Hematopoietic multipotent progenitor cell treated with erythropoietin and hydrocortisone succinate and interleukin-3 and kit ligand, for 8 days (in vitro differentiated cells): ENCODE measurements around the gene NHERF2.
"Not testable (repeated sequence)": the region's sequence is repeated elsewhere in the genome, so short reads cannot be mapped to it uniquely, and the experiment has no call there.

Source experiments
- DNase-seq: peaks from one replicate; pipeline ENCODE4 v3.0.0-alpha.2; 2015

The NHERF2 gene

GRCh38 chr16:2007081-2007836 is 19.4 kb upstream of the NHERF2 start:
- DNase-seq: no peak

GRCh38 chr16:2008009-2008526 is 18.6 kb upstream of the NHERF2 start:
- DNase-seq: peak; percentile 65

GRCh38 chr16:2008631-2009163 is 18.0 kb upstream of the NHERF2 start:
- peak; percentile 52 for DNase-seq

DNA sequence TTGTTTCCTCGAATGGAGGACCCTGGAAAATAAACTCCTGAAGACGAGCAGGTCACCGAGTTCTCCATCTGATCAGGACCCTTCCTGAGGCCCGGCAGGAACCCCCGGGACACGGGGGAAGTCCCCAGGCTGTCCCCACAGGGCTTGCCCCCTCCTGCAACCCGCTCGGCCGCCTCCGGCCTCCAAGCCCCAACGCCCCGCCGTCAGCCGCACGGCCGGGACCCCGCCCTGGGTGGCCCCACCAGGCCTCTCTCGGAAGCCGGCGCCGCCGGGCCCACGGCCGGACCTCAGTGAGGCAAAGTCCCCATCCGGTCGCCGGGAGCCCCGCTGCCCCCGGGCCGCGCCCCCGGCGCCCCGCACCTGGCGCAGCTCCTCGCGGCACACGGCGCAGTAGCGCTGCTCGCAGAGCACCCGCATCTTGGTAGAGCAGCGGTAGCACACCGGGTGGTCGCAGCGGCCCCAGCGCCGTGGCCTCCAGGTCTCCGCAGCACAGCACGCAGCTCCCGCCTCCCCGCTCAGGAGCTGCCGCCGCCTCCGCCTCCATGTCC is 17.5 kb upstream of the NHERF2 start:
- no peak for DNase-seq

- DNase-seq: peak; percentile 84
Observed at GRCh38 chr16:2009791-2010510, 16.8 kb upstream of the NHERF2 start, which contains the start of gene ZNF598. Gene ZNF598, minus strand, starts transcription at chr16:2009821.

GRCh38 chr16:2011726-2012125 is 15.0 kb upstream of the NHERF2 start:
- DNase-seq: not testable (repeated sequence)

GRCh38 chr16:2013527-2013926 is 13.2 kb upstream of the NHERF2 start:
- DNase-seq: no peak

GRCh38 chr16:2015117-2015946 is 11.4 kb upstream of the NHERF2 start:
- DNase-seq: no peak

- DNase-seq: no peak
Observed at GRCh38 chr16:2015947-2016208, 10.8 kb upstream of the NHERF2 start.

GRCh38 chr16:2016407-2016922 is 10.2 kb upstream of the NHERF2 start:
- DNase-seq: no peak

- no peak for DNase-seq
Observed at GRCh38 chr16:2019518-2019920, 7.2 kb upstream of the NHERF2 start, which contains the start of gene NPW. Gene NPW, plus strand, starts transcription at chr16:2019785.

DNA sequence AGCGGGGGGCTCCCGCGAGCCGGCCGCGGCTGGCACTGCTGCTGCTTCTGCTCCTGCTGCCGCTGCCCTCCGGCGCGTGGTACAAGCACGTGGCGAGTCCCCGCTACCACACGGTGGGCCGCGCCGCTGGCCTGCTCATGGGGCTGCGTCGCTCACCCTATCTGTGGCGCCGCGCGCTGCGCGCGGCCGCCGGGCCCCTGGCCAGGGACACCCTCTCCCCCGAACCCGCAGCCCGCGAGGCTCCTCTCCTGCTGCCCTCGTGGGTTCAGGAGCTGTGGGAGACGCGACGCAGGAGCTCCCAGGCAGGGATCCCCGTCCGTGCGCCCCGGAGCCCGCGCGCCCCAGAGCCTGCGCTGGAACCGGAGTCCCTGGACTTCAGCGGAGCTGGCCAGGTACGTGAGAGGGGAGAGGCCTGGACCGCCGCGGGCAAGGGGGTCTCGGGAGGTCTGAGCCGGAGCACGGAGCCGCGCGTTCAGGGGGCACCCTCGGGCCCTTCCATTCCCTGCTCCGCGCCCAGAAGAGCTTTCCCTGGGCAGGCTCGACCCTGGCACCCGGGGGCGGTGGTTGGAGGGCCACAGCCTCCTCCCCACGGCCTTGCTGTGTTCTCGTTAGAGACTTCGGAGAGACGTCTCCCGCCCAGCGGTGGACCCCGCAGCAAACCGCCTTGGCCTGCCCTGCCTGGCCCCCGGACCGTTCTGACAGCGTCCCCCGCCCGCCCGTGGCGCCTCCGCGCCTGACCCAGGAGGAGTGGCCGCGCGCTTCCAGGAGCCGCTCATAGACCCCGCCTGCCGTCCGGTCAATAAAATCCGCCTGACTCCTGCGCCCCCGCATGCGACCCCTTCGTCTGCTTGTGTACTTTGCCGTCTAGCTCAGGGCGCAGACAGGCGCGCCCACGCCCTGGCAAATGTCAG is 6.5 kb upstream of the NHERF2 start:
- no peak for DNase-seq

DNA sequence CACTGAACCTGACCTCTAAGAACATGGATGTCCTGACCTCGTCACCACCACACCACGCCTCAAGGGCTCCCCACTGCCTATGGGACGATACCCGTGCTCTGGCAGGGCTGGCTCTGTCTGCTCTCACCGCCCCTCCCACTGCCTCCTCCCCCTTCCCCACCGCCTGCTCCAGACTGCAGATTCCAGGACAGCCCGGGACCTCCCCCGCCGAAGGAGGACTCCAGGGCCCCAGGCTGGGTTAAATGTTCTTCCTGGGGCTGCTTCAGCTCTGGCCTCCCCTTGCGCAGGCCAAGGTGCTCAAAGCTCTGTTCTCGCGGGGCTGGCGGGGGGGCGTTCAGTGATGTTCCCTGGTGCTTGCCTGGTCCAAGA is 4.0 kb upstream of the NHERF2 start:
- peak; percentile 40 for DNase-seq

DNA sequence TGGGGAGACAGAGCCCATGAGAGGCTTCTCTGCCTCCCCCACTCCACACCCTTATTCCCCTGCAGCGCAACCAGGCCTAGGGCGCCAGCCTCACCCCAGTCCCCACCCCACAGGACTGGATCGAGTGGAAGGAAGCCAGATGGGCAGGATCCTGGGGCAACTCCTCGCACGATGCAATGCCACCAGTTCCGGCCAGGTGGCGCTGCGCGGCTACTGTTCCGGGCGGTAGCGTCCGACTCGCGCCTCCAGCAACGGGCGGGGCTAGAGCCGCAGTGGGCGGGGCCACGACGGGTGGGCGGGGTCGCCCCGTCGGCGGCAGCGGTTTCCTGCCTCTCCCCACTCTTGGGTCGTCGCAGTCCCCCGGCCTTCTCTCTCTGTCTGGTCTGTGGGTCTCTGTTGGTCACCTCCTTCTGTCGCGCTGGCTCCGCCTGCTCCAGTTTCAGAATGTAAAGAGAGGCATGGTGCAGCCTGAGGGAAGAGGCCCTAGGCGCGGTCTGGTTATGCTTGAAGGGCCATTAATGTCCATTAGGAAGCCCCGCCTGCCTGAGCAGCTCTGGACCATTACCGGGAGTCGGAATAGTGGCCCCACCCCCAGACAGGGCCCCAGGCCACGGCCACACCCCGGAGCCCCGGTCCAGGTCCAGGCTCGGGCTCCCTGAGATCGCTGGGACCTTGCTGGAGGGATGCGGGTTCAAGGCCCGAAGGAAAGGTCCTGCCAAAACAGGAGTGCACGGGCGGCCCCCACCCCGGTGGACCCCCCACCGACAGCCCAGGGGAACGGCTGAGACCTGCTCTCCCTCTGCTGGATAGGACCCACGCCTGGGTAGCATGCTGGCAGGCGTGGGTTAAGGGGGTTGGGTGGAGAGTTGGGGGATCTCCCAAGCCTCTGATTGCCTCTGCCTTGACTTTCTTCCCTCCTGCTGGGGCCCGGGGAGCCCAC is 3.3 kb upstream of the NHERF2 start:
- DNase-seq: peak; percentile 89

DNA sequence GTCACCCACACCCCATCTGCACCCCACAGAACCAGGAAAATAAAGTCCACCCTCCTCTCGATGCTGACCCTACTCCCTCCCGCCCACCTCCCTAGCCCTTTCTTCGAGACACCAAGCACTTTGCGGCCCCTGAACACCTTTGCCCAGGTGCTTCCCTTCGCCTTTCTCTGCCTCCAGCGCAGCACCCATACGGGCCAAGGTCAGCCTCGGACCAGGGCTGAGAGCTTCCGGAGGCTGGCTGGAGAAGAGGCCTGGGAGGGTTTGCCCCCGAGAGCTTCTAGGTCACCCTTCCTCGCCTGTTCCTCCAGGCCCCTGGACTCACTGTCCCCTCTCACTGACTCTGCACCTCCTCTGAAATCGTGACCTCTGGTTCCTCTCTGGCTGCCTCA is 2.7 kb upstream of the NHERF2 start:
- DNase-seq: no peak

- DNase-seq: no peak
Observed at GRCh38 chr16:2025251-2025650, 1.5 kb upstream of the NHERF2 start.

DNA sequence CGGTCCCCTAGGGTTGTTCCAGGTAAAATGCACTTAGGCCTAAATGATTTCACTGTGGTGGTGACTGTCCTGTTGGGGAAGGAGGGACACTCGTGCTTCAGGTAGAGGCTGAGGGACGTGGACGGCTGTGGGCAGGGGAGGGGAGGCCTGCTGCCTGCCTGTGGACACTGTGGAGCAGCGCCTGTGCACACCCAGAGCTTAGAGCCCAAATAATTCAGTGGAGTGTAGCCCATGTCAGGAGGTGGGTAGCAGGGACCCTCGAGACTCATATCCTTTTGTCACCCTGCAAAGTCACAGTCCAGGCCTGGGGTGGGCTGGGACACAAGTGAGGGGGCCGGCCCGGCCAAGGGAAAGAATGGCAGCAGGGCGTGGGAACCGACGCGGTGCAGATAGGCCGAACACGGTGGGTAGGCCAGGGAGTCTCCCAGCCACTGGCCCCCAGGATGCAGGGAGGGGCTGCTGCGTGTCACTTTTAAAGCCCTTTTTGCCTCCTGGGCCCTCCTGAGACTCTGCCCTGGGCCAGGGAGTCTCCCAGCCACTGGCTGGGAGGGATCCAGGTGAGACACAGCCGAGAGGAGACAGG is 733 bp upstream of the NHERF2 start:
- no peak for DNase-seq

- DNase-seq: no peak
Observed at GRCh38 chr16:2027024-2028010, 615 bp downstream of the NHERF2 start.

DNA sequence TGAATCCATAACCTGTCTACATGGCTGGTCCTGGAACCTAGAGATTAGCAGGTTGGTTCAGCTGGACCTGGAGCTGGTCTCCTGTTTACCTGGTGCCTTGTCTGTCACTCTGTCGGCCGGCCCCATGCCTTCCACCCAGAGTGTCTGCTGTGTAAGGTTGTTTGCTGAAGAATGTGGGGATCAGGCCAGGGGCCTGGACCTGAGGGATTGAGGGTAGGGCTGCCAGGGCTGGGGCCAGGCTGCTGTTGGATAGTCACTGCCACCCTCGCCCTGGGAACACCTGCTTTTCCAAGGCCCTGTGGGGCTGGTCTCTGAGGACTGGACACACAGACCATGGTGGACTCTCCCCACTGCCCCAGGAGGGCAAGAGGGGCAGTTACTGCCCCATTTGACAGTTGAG is 1.4 kb downstream of the NHERF2 start:
- DNase-seq: no peak
